ENCODE results near the gene FAM200B.

DNA sequence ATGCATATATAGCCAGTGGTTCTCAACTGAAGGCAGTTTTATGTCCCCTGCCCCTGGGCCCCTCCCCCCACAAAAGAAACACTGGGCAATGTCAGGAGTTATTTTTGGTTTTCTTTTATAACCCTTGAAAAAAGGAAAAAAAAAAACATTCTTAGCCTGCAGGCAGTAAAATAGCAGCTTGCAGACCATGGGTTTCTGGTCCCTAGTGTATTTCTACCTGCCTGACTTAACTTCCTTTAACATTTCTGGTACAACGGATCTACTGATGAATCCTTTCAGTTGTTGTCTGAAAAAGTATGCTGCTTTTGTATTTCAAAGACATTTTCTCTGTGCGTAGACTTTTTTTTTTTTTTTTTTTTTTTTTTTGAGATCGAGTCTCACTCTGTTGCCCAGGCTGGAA lies 11.1 kb upstream of the FAM200B start:
- TF ChIP-seq GATA2 (IDR thresholded peaks at IDR 0.05; ENCODE audit: low read depth, low read length) (no peak), GATA3 (IDR thresholded peaks at IDR 0.05; ENCODE audit: low read depth, low read length) (no peak)
